Measurements from ENCODE around the gene CST9.

DNA sequence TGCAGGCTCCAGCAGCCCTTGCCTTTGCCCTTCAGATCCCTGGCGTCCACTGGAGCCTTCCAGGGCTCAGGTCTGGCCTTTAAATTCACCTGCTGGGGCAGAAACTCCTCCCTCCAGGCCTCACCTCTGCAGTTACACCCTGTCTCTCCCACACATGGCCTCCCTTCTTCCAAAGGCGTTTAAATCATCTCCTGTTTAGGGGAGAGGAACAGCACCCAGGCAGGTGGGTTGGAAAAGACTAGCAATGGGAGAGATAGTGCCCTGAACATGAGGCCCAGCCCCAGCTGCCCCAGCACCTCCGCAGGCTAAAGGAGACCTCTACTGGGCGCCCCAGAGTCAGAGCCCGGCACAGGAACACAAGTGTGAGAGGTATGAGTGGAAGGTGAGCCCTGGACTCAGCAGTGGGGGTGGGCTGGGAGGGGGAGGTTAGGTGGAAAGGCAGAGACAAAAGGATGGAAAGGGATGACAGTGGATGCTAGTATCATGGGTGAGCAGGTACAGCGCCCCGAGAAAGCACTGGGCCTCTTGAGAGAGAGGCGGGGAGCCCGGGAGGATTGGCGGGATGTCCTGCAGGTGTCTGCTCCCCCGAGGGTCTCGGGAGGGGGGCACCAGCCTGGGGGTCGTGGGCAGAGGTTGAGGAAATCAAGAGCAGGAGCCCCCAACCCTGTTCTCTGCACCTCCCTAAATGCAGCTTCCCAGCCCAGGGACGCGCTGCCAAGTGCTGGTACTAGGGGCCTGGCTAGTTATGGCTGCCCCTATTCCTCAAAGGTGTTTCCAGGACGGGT is at the start of gene CST9:
- TF ChIP-seq, protein P1, sequence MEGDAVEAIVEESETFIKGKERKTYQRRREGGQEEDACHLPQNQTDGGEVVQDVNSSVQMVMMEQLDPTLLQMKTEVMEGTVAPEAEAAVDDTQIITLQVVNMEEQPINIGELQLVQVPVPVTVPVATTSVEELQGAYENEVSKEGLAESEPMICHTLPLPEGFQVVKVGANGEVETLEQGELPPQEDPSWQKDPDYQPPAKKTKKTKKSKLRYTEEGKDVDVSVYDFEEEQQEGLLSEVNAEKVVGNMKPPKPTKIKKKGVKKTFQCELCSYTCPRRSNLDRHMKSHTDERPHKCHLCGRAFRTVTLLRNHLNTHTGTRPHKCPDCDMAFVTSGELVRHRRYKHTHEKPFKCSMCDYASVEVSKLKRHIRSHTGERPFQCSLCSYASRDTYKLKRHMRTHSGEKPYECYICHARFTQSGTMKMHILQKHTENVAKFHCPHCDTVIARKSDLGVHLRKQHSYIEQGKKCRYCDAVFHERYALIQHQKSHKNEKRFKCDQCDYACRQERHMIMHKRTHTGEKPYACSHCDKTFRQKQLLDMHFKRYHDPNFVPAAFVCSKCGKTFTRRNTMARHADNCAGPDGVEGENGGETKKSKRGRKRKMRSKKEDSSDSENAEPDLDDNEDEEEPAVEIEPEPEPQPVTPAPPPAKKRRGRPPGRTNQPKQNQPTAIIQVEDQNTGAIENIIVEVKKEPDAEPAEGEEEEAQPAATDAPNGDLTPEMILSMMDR (IDR thresholded peaks at IDR 0.05; ENCODE audit: borderline replicate concordance, extremely low read depth, low read length, poor library complexity, severe bottlenecking) = no peak
- no peak for TF ChIP-seq EZH2 (IDR thresholded peaks at IDR 0.05; ENCODE audit: borderline replicate concordance, low read depth, low read length, severe bottlenecking)

All from DND-41 (cell line).